Retinal pigment epithelial cell (primary cell): ENCODE measurements around the gene BPIFA3.

ENCODE experiments used
- DNase-seq: peaks from one replicate; pipeline ENCODE4 v3.0.0-alpha.2; 2010; ENCODE audit warnings: low read depth
- H3K4me3 ChIP-seq: 2 replicates; pipeline ENCODE4 v1.5.1; 2011; ENCODE audit warnings: mild to moderate bottlenecking, low read length, control low read depth, moderate library complexity
- TF ChIP-seq, protein P1 (sequence below): conservative IDR thresholded peaks from 2 replicates; pipeline ENCODE4 v1.5.1; 2011; ENCODE audit warnings: low read depth, low read length, control low read depth, inconsistent platforms

BPIFA3 gene

DNA sequence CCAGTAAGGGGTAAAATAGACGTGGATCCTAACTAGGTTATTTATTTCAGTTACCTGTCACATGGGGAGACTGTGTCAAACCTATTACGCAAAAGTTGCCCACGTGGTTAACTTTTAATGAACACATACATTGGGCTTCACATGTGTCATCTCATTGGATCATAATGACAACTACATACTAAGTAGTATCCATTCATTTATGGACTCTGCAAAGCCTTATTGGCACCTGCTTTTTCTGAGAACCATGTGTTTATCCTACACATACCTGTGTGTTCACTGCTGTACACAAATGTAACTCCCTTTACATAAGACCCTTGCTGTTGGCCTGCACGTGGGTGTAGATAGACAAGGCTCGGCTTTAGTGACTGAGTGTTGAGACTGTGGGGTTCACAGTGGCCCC, 23.8 kb downstream of the BPIFA3 start:
- TF ChIP-seq, protein P1, sequence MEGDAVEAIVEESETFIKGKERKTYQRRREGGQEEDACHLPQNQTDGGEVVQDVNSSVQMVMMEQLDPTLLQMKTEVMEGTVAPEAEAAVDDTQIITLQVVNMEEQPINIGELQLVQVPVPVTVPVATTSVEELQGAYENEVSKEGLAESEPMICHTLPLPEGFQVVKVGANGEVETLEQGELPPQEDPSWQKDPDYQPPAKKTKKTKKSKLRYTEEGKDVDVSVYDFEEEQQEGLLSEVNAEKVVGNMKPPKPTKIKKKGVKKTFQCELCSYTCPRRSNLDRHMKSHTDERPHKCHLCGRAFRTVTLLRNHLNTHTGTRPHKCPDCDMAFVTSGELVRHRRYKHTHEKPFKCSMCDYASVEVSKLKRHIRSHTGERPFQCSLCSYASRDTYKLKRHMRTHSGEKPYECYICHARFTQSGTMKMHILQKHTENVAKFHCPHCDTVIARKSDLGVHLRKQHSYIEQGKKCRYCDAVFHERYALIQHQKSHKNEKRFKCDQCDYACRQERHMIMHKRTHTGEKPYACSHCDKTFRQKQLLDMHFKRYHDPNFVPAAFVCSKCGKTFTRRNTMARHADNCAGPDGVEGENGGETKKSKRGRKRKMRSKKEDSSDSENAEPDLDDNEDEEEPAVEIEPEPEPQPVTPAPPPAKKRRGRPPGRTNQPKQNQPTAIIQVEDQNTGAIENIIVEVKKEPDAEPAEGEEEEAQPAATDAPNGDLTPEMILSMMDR = no peak
- no peak overlapping the region for H3K4me3 ChIP-seq

DNA sequence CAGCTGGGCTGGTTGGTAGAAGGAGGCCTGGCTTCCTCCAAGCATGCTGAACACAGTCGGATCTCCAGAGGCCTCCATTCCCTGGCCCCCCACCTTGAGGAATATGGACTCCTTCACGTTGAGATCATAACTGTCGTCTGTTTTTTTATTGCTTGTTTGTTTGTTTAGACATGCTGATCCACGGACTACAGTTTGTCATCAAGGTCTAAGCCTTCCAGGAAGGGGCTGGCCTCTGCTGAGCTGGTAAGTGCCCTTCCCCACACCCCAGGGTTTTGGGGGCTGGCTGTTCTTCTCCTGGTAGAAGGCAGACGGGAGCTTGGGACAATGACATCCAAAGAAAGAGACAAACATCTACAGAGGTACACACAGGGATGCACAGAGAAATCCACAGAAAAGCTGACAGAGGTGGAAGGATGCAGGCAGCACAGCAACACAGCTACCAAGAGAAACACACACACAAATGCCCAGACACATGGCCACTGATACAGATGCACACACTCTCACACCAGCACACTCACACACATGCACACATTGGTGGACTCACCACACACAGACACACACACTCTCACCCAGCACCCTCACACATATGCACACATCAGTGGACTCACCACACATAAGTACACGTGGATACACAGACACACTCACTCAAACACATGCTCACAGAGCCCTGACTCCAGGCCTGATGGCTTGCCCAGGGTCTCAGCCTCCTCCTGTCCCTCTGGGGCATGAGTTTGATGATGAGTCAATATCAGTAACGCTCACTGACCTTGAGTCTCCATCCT, 25.4 kb downstream of the BPIFA3 start:
- no peak for DNase-seq
- TF ChIP-seq, protein P1 = no peak
- H3K4me3 ChIP-seq = no peak overlapping the region

More for the DNA sequence above, 23.8 kb downstream of the BPIFA3 start:
- DNase-seq = no peak

DNA sequence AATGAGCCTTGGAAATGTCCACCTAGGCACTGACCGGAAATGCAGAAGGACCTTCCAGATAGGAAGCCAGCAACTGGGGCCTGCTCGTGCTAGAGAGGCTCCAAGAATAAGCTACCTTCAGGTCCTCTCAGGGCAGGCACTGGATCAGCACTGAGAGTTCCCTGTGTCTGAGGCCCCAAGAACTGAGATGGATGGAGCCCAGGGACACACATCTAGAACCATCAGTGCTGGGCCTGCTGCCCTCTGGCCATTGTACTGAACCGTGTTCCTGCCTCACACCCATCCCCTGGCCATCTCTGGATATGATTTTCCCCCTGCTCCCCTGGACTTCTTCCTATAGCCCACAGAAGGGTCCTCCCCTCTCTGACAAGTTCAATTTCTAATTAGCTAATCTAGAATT, 28.9 kb downstream of the BPIFA3 start:
- H3K4me3 ChIP-seq = no peak overlapping the region
- TF ChIP-seq, protein P1 = no peak
- DNase-seq = no peak

DNA sequence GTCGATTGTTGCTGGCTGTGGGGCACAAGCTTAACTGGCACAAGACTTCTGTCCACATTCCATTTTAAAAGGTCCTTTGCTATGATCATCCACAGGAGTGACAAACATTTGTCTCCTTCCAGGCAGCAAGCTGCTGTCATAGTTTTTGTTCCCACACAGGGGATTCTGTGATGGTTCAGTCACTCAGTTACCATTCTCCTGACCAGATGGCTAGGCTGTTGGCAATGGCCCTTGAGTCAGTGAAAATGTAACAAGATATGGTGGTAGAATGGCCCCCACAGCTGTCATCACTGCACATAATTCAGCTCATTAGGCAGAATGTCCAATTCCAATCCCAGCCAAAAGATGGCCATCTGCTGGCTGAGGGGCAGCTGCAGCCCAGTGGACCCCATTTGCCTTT, 32.3 kb downstream of the BPIFA3 start:
- DNase-seq = no peak

DNA sequence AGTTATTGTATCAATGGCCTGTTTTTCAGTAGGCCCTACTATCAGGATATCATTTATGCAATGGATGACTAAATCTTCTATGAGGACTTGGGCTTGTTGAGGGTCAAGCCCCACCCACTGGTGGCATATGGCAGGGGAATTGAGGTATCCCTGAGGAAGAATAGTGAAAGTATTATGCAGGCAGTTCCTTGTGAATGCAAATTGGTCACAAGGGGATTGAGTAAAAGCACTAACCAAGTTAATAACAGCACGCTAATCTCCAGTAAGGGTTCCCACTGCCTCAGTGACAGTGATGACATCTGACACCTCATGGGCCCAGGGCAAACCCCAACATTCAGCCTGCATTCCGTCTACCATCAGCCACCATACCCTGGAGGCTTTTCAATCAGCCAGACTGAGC, 33.5 kb downstream of the BPIFA3 start:
- DNase-seq = no peak
- no peak overlapping the region for H3K4me3 ChIP-seq
- TF ChIP-seq, protein P1 = no peak

More for the DNA sequence above, 32.3 kb downstream of the BPIFA3 start:
- TF ChIP-seq, protein P1 = no peak
- no peak overlapping the region for H3K4me3 ChIP-seq

DNA sequence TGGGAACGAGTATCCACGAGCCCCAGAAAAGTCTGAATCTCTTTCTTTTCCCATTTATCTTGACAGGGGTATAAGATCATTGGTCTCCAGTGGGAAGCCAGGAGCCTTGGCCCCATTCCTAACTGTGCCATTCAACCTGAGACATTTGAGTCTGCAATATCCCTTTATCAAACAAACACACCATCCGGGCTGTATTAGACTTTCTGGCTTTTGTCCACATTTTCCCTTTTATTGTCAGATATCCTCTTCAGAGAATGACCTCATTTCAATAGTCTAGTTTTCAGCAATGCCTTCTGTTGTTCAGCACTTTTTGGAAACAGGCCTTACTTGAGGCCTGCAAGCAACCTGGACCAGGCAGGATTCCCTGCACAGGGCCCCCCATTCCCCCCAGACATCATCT, 34.3 kb downstream of the BPIFA3 start:
- no peak for DNase-seq
- TF ChIP-seq, protein P1 = no peak
- H3K4me3 ChIP-seq = no peak overlapping the region

DNA sequence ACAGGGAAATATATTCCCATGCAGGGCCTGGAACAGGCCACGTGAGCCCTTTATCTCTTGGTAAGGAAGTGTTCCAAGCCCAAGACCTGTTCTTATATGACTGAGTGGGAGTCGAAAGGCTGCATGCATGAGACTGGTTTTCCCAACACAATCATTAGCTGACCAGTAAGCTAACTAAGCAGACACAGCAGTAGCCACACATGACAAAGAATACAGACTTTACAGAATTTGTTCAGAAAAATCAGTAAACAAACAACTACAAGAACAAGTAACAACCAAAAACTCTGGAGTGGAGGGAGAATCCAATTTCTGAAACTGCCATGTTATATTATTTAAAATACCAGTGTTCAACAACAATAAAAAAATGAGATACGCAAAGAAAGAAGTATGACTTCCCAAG, 35.3 kb downstream of the BPIFA3 start:
- DNase-seq = no peak
- no peak overlapping the region for H3K4me3 ChIP-seq
- TF ChIP-seq, protein P1 = no peak
